ENCODE data around the gene CCDC195.
"Not testable (repeated sequence)": the region's sequence is repeated elsewhere in the genome, so short reads cannot be mapped to it uniquely, and the experiment has no call there.

CCDC195 gene

DNA sequence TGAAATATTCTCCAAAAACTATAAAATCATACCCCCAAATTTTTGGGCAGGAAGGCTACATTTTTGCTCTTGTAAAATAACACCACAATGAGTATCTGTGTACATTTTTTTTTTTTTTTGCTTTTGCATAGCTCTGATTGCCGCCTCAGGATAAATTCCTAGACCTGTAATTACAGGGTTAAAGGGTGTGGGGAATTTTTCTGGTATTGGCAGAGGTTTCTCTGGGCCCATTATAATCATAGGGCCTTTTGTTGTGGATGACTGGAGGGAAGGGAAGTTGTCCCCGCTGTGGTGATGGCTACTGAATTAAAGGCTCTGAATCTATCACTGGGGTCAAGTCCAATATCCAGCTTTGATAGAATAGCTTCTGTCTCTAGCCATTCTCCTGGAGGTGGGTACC lies 26.6 kb downstream of the CCDC195 start:
- DNase-seq, result no peak

DNA sequence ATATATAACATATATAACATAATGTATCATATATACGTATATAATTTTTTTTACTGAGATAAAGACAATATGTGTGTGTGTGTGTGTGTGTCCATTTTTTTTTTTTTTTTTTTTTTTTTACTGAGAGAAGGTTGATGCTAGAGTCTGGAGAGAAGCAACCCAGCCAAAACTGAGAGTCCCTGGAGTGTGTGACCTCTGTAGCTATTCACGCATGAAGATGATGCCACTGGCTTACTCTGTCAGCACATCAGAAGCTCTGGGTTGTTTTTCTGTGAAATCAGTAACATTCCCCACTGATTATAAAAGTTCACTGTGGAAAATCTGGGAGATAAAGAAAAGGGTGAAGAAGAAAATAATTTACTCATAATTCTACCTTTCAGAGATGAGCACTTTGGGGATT lies 27.2 kb downstream of the CCDC195 start:
- no peak for DNase-seq

- DNase-seq, result no peak
These were observed 29.0 kb downstream of the CCDC195 start for GRCh38 chr2:224687156-224687555.

GRCh38 chr2:224685121-224685520 lies 31.0 kb downstream of the CCDC195 start:
- DNase-seq, result no peak

DNA sequence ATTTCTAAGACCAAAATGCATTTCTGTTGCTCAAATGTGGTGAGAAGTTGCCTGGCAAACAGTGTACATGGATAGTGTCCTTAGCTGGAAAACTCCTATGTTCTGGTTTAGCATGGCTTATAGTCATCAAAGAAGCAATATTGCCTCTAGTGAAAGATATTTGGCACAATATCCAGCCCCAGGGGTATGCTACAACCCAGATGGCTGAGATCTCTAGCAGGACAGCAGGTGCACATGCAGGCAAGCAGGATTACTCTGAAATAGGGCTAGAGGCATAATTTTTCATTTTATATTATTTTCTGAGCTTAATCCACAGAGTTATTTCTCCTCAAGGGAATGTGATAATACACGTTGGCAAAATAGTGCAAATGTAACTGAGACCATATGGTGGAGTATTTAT lies 34.0 kb downstream of the CCDC195 start:
- DNase-seq, result no peak

GRCh38 chr2:224671731-224672130 lies 44.4 kb downstream of the CCDC195 start:
- DNase-seq, result no peak

DNA sequence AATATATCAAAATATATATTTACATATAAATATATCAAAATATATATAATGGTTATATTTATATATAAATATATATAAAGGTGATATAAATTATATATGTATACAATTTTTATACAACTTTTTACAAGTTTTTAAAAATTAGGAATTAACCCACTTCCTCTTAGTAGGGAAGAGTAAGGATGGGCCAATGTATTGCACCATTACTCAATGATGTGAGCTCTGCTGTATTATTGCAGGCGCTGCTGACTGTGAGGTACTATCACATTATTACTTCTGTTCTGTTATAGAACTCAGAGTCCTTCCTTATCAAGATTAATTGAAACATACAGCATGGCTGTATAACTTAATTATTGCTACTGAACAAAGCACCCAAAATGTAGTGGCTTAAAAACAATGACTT lies 46.0 kb downstream of the CCDC195 start:
- DNase-seq, result no peak

- no peak for DNase-seq
These were observed 46.7 kb downstream of the CCDC195 start for GRCh38 chr2:224669449-224669848.

- DNase-seq, result no peak
These were observed 47.8 kb downstream of the CCDC195 start for GRCh38 chr2:224668123-224668909.

- DNase-seq, result no peak
These were observed 49.1 kb downstream of the CCDC195 start for GRCh38 chr2:224666951-224667553.

DNA sequence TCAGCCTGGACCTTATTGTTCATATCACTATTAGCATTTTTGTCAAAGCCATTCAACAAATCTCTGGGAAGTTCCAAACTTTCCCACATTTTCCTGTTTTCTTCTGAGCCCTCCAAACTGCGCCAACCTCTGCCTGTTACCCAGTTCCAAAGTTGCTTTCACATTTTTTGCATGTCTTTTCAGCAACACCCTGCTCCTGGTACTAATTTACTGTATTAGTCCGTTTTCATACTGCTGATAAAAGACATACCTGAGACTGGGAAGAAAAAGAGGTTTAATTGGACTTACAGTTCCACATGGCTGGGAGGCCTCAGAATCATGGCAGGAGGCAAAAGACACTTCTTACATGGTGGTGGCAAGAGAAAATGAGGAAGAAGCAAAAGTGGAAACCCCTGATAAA lies 52.8 kb downstream of the CCDC195 start:
- DNase-seq, result not testable (repeated sequence)

DNA sequence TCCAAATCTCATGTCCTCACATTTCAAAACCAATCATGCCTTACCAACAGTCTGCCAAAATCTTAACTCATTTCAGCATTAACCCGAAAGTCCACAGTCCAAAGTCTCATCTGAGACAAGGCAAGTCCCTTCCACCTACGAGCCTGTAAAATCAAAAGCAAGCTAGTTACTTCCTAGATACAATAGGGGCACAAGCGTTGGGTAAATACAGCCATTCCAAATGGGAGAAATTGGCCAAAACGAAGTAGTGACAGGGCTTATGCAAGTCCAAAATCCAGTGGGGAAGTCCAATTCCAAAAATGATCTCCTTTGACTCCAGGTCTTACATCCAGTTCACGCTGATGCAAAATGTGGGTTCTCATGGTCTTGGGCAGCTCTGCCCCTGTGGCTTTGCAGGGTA lies 54.5 kb downstream of the CCDC195 start:
- not testable (repeated sequence) for DNase-seq

DNA sequence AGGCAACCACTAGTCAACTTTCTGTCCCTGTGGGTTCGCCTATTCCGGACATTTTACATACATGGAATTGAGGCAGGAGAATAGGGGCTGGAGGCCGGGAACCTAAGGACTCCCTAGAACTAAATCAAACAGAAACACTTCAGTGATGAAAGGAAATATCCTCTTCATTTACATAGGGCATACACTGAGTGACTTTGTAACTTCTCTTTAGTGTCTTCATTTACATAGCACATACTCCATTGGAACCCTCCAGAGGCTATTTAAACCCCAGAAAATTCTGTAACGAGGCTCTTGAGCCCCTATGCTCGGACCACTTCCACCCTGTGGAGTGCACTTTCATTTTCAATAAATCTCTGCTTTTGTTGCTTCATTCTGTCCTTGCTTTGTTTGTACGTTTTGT lies 56.5 kb downstream of the CCDC195 start:
- DNase-seq, result no peak

DNA sequence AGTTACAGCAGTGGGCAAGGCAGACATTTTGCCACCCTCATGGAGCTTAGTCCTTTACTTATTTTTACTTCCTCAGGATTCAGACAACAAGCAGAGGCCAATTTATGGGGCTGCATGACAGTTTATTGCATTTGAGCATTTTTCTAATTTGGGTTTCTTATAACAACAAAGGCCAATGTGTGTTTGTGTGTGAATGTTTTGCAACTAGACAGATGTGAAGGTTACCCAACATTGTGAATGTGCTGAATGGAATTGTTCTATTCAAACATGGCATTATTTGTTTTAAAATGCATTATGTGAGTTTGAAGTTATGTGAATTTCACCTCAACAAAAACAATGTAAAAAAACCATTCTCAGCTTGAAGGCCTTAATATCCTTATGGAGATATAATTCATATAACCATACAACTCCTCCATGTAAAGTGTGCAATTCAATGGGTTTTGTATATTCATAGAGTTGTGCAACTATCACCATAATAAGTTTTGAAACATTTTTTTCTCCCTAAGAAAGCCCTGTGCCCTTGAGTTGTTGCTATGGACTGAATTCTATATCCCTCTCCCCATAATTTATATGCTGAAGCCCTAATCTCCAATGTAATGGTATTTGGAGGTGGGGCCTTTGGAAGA lies 57.3 kb downstream of the CCDC195 start:
- no peak for DNase-seq

- DNase-seq, result no peak
These were observed 58.8 kb downstream of the CCDC195 start for GRCh38 chr2:224657349-224657748.

- no peak for DNase-seq
These were observed 61.1 kb downstream of the CCDC195 start for GRCh38 chr2:224655006-224655537.

All from CD4-positive, alpha-beta T cell treated with Interleukin-4 for 4 hours (primary cell).